Aorta (tissue), 5 donors: Measurements from ENCODE around the gene IL1F10. TPM values are rescaled to one million over a fixed set of nuclear protein-coding genes. Genes with fewer than 3 reads are reported as not detected.

ENCODE experiments used
- ATAC-seq: fragments of 200-7000 bp; cut with Tn5 transposase; one replicate; pipeline ENCODE4 v1.9.1; 2022; ENCODE audit warnings: moderate library complexity; ENCODE audit not compliant: low FRiP score
- DNase-seq, 2 donors: peaks; one replicate each; pipeline ENCODE4 v3.0.0-alpha.2; 2020
- H3K27ac ChIP-seq, 2 donors: one replicate each; pipeline ENCODE4 v1.5.1; 2013; ENCODE audit warnings: low read length in 2 of 2, mild to moderate bottlenecking in 2 of 2, moderate library complexity in 2 of 2, control low read depth in 1 of 2, inconsistent platforms in 1 of 2, low read depth in 1 of 2
- H3K27me3 ChIP-seq, 2 donors: one replicate each; pipeline ENCODE4 v1.6.1; 2013; ENCODE audit warnings: control low read depth in 1 of 2, low read length in 1 of 2, mild to moderate bottlenecking in 1 of 2, moderate library complexity in 1 of 2; ENCODE audit not compliant: insufficient read depth in 2 of 2, control insufficient read depth in 1 of 2
- H3K36me3 ChIP-seq, 2 donors: one replicate each; pipeline ENCODE4 v1.6.1; 2013; ENCODE audit warnings: control low read depth in 1 of 2, low read length in 1 of 2, mild to moderate bottlenecking in 1 of 2; ENCODE audit not compliant: insufficient read depth in 2 of 2, control insufficient read depth in 1 of 2
- H3K4me1 ChIP-seq, 2 donors: one replicate each; pipeline ENCODE4 v1.6.1; 2013; ENCODE audit warnings: low read length in 2 of 2, control low read depth in 1 of 2, mild to moderate bottlenecking in 1 of 2, moderate library complexity in 1 of 2; ENCODE audit not compliant: insufficient read depth in 2 of 2, control insufficient read depth in 1 of 2
- H3K4me3 ChIP-seq, 2 donors: one replicate each; pipeline ENCODE4 v1.5.1; 2013; ENCODE audit warnings: low read length in 2 of 2, control low read depth in 1 of 2, mild to moderate bottlenecking in 1 of 2
- H3K9me3 ChIP-seq: one replicate; pipeline ENCODE4 v1.6.1; 2013; ENCODE audit warnings: mild to moderate bottlenecking, low read length; ENCODE audit not compliant: control insufficient read depth
- WGBS, 2 donors: extraction: QIAGEN DNeasy Blood & Tissue Kit; methylation state at CpG; one replicate each; pipeline ENCODE4 v1.1.7; 2013; 5-methylcytosine and 5-hydroxymethylcytosine counted together
- intact Hi-C, 2 donors: fragments of 100-400 bp; cut with DNase I; formaldehyde crosslinking; loops; one replicate each; pipeline versions ENCODE4 v1.14.2 to v1.15.0; 2022
- polyA plus RNA-seq, 2 donors: library from polyadenylated mRNA; stranded (reverse); fragments of 200-250 nt; gene quantifications; one replicate each; pipeline ENCODE4 v1.2.3, GENCODE V29; 2013
- total RNA-seq, 2 donors: library from RNA; stranded (reverse); fragmentation: NEBNext Ultra II Directional; extraction: Animal tissue kit (Norgen Biotek cat#: 25700); gene quantifications; one replicate each; pipeline ENCODE4 v1.2.1, GENCODE V29; 2021
- donor health status: healthy with polysubstance abuse.
- donor health status: Bipolar disorder and iron deficiency.
- donor health status: DM: no; HTN: no; CAD: no.
- donor health status: DM: no; HTN: no; CAD: no.
- donor health status: DM: yes; HTN: yes; CAD: no.

The IL1F10 gene
- total and polyA plus RNA-seq, 4 donors, result not detected

- Histone ChIP-seq H3K4me3 (no peak overlapping the region), H3K27me3 (no peaks in the 10 kb centered on the region), H3K27ac (no peak overlapping the region), H3K9me3 (peaks cover 2% of the 10 kb centered on the region), H3K36me3 (no peaks in the 10 kb centered on the region), H3K4me1 (no peaks in the 10 kb centered on the region)
- intact Hi-C loops, result no loop called here
- ATAC-seq (no peak), DNase-seq (no peak)
- 75 to 77% methylated on average over 2 of the region's 2 CpGs for WGBS, 2 donors
Measured at GRCh38 chr2:113081488-113082210, 13.9 kb downstream of the IL1F10 start.

GRCh38 chr2:113083296-113083695, 15.5 kb downstream of the IL1F10 start:
- Histone ChIP-seq H3K4me3 (no peak overlapping the region), H3K36me3 (no peaks in the 10 kb centered on the region), H3K27ac (no peak overlapping the region), H3K9me3 (peaks cover 3% of the 10 kb centered on the region), H3K27me3 (no peaks in the 10 kb centered on the region), H3K4me1 (no peaks in the 10 kb centered on the region)
- whole genome bisulfite sequencing, 2 donors, result 48 to 57% methylated on average over 8 of the region's 8 CpGs
- intact Hi-C loops, result no loop called here
- ATAC-seq (no peak), DNase-seq (no peak)

DNA sequence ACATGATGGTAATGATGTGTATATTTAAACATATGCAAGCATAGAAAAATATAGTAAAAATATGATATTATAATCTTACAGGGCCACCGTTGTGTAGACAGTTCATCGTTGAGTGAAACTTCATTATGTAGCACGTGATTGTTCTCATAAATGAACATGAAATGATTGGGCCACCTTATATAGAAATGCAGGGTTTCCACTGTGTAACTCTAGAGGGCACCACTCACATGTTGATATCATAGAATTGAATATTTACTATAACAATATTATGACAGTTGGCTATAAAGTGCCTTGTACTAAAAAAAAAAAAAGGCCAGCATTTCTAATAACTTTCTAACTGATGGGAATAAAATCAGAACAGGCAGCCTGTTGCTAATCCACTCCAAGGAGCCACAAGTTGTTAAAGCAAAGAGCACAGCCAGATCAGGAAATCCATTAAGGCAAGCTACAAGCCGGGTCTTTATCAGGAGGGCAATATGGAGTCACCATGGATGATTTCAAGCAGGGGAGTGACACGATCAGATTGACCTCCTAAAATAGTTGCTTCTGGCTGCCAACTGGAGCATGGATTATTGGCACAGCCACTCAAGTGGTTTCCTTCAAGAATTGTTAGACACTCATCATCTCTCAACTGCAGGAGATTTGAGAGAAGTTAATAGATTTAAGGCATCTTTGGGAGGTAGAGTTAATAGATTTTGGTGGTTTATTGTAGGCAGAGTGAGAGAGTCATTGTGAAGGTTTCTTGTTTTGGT, 16.7 kb downstream of the IL1F10 start:
- Histone ChIP-seq H3K27me3 (peaks cover 0 to 1% of the 10 kb centered on the region in 2 donors), H3K4me3 (no peak overlapping the region), H3K27ac (no peak overlapping the region), H3K4me1 (no peaks in the 10 kb centered on the region), H3K9me3 (peaks cover 3% of the 10 kb centered on the region), H3K36me3 (no peaks in the 10 kb centered on the region)
- ATAC-seq (no peak), DNase-seq (no peak)
- intact Hi-C loops, result no loop called here
- WGBS, 2 donors, result 55 to 57% methylated on average over 5 of the region's 5 CpGs

DNA sequence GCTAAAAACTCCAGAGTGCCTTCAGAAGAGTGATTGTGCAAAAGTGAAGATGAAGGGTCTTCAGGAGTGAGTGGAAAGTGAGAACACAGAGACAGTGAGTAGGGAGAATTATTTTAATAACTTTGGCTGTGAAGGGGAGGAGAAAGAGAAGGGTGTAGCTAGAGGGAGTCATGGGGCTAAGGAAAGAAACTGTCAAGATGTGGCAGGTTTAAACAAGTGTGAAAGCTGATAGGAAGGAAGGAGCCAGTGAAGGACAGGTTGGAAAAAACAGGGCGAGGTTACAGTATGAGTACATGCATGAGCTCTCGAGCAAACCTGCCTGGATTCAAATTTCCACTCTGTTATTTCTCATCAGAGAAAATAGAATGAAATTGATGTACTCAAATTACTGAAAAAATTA, 17.8 kb downstream of the IL1F10 start:
- no peak overlapping the region for H3K27ac ChIP-seq
- H3K4me1 ChIP-seq, result no peaks in the 10 kb centered on the region
- intact Hi-C loops, result no loop called here
- H3K36me3 ChIP-seq, result no peaks in the 10 kb centered on the region
- H3K4me3 ChIP-seq, result no peak overlapping the region
- DNase-seq, result no peak
- ATAC-seq, result no peak
- H3K9me3 ChIP-seq, result peaks cover 3% of the 10 kb centered on the region
- H3K27me3 ChIP-seq, result peaks cover 0 to 1% of the 10 kb centered on the region in 2 donors
- 73 to 81% methylated on average over 2 of the region's 2 CpGs for WGBS, 2 donors

GRCh38 chr2:113088213-113088992, 20.6 kb downstream of the IL1F10 start:
- H3K4me1 ChIP-seq, result no peaks in the 10 kb centered on the region
- no peak overlapping the region for H3K4me3 ChIP-seq
- no peak overlapping the region for H3K27ac ChIP-seq
- intact Hi-C loops, result no loop called here
- peaks cover 2% of the 10 kb centered on the region for H3K9me3 ChIP-seq
- ATAC-seq (no peak), DNase-seq (no peak)
- no peaks in the 10 kb centered on the region for H3K36me3 ChIP-seq
- H3K27me3 ChIP-seq, result peaks cover 0 to 1% of the 10 kb centered on the region in 2 donors

DNA sequence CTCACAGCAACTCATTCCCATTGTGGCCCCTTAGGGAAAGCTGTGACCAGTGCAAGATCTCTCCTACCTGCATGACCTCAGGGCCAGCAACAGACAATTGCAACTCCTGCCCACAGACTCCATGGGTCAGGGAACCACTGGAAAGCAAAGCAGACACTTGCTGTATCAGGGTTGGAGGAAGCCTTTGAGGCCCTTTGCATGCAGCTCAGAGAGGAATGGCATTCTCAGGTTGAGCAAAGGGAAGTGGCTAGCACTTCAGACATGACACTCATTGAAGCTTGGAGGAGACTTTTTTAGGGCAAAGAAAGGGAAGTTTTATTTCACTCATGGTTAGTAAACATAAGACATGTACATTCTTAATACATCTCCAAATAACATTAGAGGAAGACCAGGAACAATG, 22.1 kb downstream of the IL1F10 start:
- Histone ChIP-seq H3K4me3 (no peak overlapping the region), H3K9me3 (peaks cover 1% of the 10 kb centered on the region), H3K27me3 (peaks cover 0 to 1% of the 10 kb centered on the region in 2 donors), H3K27ac (no peak overlapping the region), H3K36me3 (no peaks in the 10 kb centered on the region), H3K4me1 (no peaks in the 10 kb centered on the region)
- intact Hi-C loops, result no loop called here
- DNase-seq, result no peak
- no peak for ATAC-seq

GRCh38 chr2:113091231-113091896, 23.6 kb downstream of the IL1F10 start:
- intact Hi-C loops, result no loop called here
- no peak overlapping the region for H3K27ac ChIP-seq
- peaks cover 0 to 1% of the 10 kb centered on the region in 2 donors for H3K27me3 ChIP-seq
- no peaks in the 10 kb centered on the region for H3K36me3 ChIP-seq
- H3K4me1 ChIP-seq, result no peaks in the 10 kb centered on the region
- peaks cover 1% of the 10 kb centered on the region for H3K9me3 ChIP-seq
- DNase-seq (no peak), ATAC-seq (no peak)
- WGBS, 2 donors, result 66 to 80% methylated on average over 4 of the region's 4 CpGs
- H3K4me3 ChIP-seq, result no peak overlapping the region

DNA sequence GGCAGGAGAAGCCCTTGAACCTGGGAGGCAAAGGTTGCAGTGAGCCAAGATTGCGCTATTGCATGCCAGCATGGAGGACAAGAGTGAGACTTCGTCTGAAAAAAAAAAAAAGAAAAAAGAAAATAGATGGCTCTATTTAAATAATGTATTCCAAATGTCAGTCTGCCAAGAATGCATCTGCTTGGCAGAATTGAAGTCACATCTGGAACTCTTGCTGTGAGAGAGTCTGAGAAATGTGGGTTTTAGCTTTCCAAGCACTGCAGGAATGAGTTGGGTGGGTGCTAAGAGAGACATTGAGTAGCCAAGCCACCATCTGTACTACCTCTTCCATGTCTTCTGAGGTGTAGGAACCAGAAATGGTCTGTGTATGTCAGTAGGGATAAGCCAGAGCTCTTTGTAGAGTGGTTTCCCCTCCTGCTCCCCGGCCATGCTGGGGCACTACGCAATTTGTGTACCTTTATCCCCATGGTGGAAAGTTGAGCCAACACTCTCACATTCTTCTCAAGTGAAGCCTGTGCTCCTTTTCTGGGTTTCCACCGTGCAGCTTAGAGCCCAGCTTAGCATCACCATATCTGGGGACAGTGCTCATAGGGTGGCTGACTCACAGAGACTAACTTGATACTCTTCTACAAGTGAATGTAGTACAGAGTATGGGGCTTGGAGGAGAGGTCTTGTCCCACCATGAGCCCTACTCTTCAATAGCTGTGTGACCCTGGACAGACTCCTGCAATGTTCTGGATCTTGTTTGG, 25.3 kb downstream of the IL1F10 start:
- intact Hi-C loops, result no loop called here
- Histone ChIP-seq H3K27ac (no peak overlapping the region), H3K4me1 (no peaks in the 10 kb centered on the region), H3K9me3 (no peaks in the 10 kb centered on the region), H3K36me3 (no peaks in the 10 kb centered on the region), H3K4me3 (no peak overlapping the region), H3K27me3 (peaks cover 0 to 1% of the 10 kb centered on the region in 2 donors)
- no peak for DNase-seq
- 74 to 83% methylated on average over 5 of the region's 5 CpGs for WGBS, 2 donors
- no peak for ATAC-seq
